BE2C (cell line): Measurements from ENCODE around the gene APC2.

ENCODE experiments used
- DNase-seq: peaks from one replicate; pipeline ENCODE4 v3.0.0-alpha.2; 2020
- H3K27me3 ChIP-seq: fragments of 250-450 bp; sonication (Bioruptor Pico); 2 replicates; pipeline ENCODE4 v1.5.1; 2020; ENCODE audit warnings: mild to moderate bottlenecking
- H3K36me3 ChIP-seq: fragments of 250-450 bp; sonication (Bioruptor Pico); 2 replicates; pipeline ENCODE4 v1.5.1; 2020; ENCODE audit warnings: mild to moderate bottlenecking
- H3K4me1 ChIP-seq: fragments of 250-450 bp; sonication (Bioruptor Pico); 2 replicates; pipeline ENCODE4 v1.5.1; 2020
- H3K4me3 ChIP-seq: 2 replicates; pipeline ENCODE4 v1.5.1; 2011; ENCODE audit warnings: low read depth, low read length
- H3K9me3 ChIP-seq: fragments of 250-450 bp; sonication (Bioruptor Pico); 2 replicates; pipeline ENCODE4 v1.5.1; 2020
- TF ChIP-seq, protein P1 (sequence below): IDR thresholded peaks from 2 replicates; pipeline ENCODE4 v1.5.1; 2012; ENCODE audit warnings: mild to moderate bottlenecking, low read depth, low read length

Gene APC2

DNA sequence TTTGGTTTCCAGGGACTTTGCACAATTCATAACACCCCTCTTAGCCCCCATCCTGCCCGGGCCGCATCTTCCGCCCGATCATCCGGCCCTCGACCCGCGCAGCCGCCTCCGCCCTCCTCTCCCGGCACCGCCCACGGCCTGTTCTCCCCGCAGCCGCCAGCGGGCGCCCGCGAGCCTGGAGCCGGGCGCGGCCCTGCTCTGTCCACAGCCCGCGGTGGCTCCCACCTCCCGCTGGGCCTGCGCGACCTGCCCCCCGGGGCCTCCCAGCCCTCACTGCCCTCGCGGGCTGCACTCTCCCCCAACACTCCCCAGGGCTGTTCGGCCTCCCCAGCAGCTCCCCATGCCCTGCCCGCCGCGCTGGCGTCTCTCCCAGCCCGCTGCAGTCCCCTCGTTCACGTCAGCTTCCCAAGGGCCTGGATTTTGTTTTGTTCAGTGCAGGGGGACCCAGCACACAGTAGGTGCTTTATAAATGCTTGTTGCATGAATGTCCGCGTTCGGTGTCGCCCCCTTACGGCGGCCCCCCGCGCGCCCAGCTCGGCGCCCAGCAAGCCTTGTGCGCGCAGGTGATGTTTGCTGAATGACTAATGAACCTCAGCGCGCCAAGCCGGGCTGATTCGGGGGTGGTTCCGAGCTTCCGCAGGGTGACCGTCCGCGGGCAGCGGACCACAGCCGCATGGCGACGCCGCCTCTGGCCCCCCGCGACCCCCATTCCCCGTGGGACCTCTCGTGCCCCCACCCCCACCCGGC is 4.6 kb upstream of the APC2 start:
- H3K27me3 ChIP-seq: peaks cover 6% of the 10 kb centered on the region; the same call in 1 of the 2 replicates
- H3K36me3 ChIP-seq: peaks cover 22% of the 10 kb centered on the region
- no peaks in the 10 kb centered on the region for H3K9me3 ChIP-seq
- H3K4me3 ChIP-seq: peak overlapping the region; percentile 47
- H3K4me1 ChIP-seq: peaks cover 6% of the 10 kb centered on the region
- DNase-seq: peak; percentile 82
- TF ChIP-seq, protein P1, sequence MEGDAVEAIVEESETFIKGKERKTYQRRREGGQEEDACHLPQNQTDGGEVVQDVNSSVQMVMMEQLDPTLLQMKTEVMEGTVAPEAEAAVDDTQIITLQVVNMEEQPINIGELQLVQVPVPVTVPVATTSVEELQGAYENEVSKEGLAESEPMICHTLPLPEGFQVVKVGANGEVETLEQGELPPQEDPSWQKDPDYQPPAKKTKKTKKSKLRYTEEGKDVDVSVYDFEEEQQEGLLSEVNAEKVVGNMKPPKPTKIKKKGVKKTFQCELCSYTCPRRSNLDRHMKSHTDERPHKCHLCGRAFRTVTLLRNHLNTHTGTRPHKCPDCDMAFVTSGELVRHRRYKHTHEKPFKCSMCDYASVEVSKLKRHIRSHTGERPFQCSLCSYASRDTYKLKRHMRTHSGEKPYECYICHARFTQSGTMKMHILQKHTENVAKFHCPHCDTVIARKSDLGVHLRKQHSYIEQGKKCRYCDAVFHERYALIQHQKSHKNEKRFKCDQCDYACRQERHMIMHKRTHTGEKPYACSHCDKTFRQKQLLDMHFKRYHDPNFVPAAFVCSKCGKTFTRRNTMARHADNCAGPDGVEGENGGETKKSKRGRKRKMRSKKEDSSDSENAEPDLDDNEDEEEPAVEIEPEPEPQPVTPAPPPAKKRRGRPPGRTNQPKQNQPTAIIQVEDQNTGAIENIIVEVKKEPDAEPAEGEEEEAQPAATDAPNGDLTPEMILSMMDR: peak; percentile 65

DNA sequence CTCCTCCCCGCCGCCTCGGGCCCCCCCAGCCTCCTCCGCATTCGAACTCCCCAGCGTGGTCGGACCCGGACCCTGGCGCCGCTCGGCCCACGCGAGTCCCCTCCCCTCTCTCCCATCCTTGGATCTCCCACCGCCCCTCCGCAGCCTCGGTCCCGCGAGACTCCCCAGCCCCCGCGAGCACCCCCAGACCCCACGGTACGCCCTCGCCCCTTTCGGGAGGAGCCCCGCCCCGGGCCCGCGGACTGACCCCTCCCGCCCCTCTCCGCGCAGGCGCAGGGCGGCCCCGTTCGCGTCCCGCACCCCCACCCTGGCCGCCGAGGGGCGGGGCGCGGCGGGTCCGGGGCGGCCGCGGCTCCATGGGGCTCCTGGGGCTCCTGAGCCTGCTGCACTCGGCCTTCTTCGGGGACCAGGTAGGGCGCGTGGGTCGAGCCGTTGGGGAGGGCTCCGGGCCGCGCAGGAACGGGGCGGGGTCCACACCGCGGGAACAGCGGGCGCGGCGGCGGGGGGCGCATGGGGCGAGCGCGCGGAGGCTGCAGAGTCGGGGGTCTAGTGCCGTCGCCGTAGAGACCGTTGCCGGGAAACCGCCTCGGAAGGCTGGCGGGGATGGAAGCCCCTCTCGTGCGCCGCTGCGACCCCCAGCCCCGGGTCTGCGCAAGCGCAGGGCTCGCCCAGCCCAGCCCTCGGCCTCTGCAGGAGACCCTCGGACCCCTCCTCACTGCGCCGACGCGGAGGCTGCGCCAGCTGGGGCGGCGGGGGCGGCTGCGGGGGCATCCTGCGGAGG is 3.8 kb upstream of the APC2 start:
- H3K9me3 ChIP-seq: no peaks in the 10 kb centered on the region
- peaks cover 14% of the 10 kb centered on the region for H3K36me3 ChIP-seq
- H3K4me3 ChIP-seq: peak overlapping the region; percentile 51
- peak; percentile 82 for DNase-seq
- H3K27me3 ChIP-seq: peaks cover 6% of the 10 kb centered on the region; the same call in 1 of the 2 replicates
- TF ChIP-seq, protein P1: no peak
- H3K4me1 ChIP-seq: peaks cover 6% of the 10 kb centered on the region

DNA sequence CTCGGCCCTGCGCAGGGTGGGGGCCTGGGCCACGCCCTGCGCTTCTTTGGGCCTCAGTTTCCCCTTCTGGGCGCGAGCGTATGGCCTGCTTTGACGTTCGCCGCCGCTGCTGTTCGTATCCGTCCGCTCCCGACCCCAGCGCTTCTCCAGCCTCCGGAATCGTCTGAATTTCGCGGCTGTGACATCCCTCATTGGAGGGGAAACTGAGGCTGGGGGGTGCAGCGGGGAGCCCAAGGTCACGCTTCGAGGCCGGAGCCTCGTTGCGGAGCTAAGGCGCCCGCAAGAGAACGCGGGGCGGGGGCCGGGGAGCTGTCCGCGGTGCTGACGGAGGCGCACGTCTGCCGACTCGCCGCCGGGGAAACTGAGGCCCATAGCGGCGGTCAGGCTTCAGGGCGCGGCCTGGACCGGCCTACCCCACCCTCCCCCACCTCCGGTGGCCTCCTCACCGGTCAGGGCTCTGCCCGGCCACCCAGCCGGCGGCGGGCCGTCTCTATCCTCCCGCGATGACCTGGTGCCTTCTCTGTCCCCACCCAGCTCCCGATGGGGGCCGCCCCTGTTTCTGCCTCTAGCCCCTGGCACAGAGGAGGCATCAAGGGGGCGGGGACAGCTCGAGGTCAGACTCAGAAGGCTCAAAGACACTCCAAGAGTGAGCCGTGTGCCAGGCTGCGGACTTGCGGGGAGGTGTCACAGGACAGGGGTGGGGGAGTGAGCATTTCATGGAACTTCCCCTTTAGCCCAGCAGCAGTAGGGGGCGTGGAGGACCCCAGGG is 3.0 kb upstream of the APC2 start:
- Histone ChIP-seq H3K4me3 (peak overlapping the region; percentile 51), H3K36me3 (peaks cover 8% of the 10 kb centered on the region), H3K27me3 (peaks cover 6% of the 10 kb centered on the region; the same call in 1 of the 2 replicates), H3K4me1 (peaks cover 6% of the 10 kb centered on the region), H3K9me3 (no peaks in the 10 kb centered on the region)
- TF ChIP-seq, protein P1: no peak
- peak; percentile 66 for DNase-seq

DNA sequence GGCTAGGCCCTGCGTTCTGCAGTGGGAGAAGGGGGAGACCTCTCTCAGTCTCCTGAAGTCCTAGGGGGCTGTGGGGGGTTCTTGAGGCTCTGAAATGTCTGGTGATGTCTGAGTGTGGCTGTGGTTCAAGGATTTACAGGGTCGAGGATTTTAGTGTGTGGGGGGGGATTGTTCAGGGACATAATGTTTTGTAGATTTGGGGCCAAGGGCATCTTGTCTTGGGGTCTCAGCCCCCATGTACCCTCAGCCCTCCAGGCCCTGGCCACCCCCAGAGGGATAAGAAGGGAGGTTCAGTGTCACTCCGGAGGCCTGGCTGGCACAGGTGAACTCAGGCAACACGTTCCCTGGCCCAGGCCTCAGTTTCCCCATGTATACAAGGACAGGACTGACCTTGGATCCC is 2.4 kb upstream of the APC2 start:
- H3K36me3 ChIP-seq: peaks cover 2% of the 10 kb centered on the region
- peak overlapping the region; percentile 51 for H3K4me3 ChIP-seq
- TF ChIP-seq, protein P1: no peak
- no peaks in the 10 kb centered on the region for H3K9me3 ChIP-seq
- peaks cover 6% of the 10 kb centered on the region; the same call in 1 of the 2 replicates for H3K27me3 ChIP-seq
- no peak for DNase-seq
- H3K4me1 ChIP-seq: peaks cover 9% of the 10 kb centered on the region

DNA sequence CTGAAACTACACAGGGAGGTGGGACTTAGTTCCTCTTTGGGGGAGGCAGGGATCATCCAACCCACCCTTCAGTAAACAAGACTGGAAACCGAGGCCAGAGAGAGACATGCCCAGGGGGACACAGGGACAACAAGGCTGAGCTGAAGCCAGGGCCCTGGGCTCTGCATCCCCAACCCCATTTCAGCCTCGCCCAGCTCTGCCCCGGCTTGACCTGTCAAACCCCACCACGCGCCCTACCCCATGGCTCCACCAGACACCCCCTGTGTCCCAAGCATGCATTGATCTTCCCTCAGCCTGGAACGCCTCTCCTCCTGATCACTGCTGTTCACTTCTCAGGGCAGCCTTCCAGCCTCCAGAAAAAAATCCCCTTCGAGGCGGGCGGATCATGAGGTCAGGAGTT is 2.0 kb upstream of the APC2 start:
- no peak overlapping the region for H3K4me3 ChIP-seq
- H3K9me3 ChIP-seq: no peaks in the 10 kb centered on the region
- no peak for DNase-seq
- H3K27me3 ChIP-seq: peaks cover 6% of the 10 kb centered on the region; the same call in 1 of the 2 replicates
- TF ChIP-seq, protein P1: no peak
- peaks cover 13% of the 10 kb centered on the region for H3K4me1 ChIP-seq
- H3K36me3 ChIP-seq: no peaks in the 10 kb centered on the region; the same call in 1 of the 2 replicates
